DOHH2 (cell line): ENCODE data around the gene FNIP2.

Experiments
- H3F3A ChIP-seq: fragments of 200-600 bp; sonication (generic), shearing (Covaris generic); 2 replicates; pipeline ENCODE4 v1.6.0; 2016; ENCODE audit warnings: antibody characterized with exemption, mild to moderate bottlenecking; ENCODE audit not compliant: control insufficient read depth, insufficient read depth
- H3K27ac ChIP-seq: fragments of 200-600 bp; sonication (generic); 2 replicates; pipeline ENCODE4 v1.5.1; 2014; ENCODE audit warnings: low read depth, mild to moderate bottlenecking, low read length, moderate library complexity
- H3K27me3 ChIP-seq: fragments of 200-600 bp; sonication (generic); 2 replicates; pipeline ENCODE4 v1.6.1; 2014; ENCODE audit warnings: mild to moderate bottlenecking, low read length, mixed read lengths; ENCODE audit not compliant: control insufficient read depth
- H3K36me3 ChIP-seq: fragments of 200-600 bp; sonication (generic); 2 replicates; pipeline ENCODE4 v1.6.1; 2014; ENCODE audit warnings: mild to moderate bottlenecking, low read length, moderate library complexity, mixed read lengths; ENCODE audit not compliant: control insufficient read depth
- H3K4me1 ChIP-seq: fragments of 200-600 bp; sonication (generic); 2 replicates; pipeline ENCODE4 v1.6.1; 2014; ENCODE audit warnings: mild to moderate bottlenecking, low read length, mixed read lengths; ENCODE audit not compliant: control insufficient read depth
- H3K4me2 ChIP-seq: fragments of 200-600 bp; sonication (generic); 2 replicates; pipeline ENCODE4 v1.6.0; 2014; ENCODE audit warnings: mild to moderate bottlenecking, low read length, moderate library complexity
- H3K4me3 ChIP-seq: fragments of 200-600 bp; sonication (generic); 2 replicates; pipeline ENCODE4 v1.5.1; 2014; ENCODE audit warnings: mild to moderate bottlenecking, low read length, mixed read lengths
- H3K79me2 ChIP-seq: fragments of 200-600 bp; sonication (generic); 2 replicates; pipeline ENCODE4 v1.6.1; 2014; ENCODE audit warnings: mild to moderate bottlenecking, low read length, mixed read lengths; ENCODE audit not compliant: control insufficient read depth
- H3K9me2 ChIP-seq: fragments of 200-600 bp; sonication (generic); replicated peaks from 2 replicates; pipeline ENCODE4 v1.6.1; 2014; ENCODE audit warnings: mild to moderate bottlenecking, low read length, mixed read lengths; ENCODE audit not compliant: control insufficient read depth
- H3K9me3 ChIP-seq: fragments of 200-600 bp; sonication (generic); 2 replicates; pipeline ENCODE4 v1.6.1; 2014; ENCODE audit warnings: antibody characterized with exemption, low read length, mixed read lengths; ENCODE audit not compliant: control insufficient read depth, insufficient read depth
- H4K20me1 ChIP-seq: fragments of 200-600 bp; sonication (generic); 2 replicates; pipeline ENCODE4 v1.6.0; 2014; ENCODE audit warnings: low read depth, mild to moderate bottlenecking, antibody characterized with exemption, low read length, moderate library complexity; ENCODE audit not compliant: control insufficient read depth, insufficient read depth
- CTCF ChIP-seq: fragments of 200-600 bp; sonication (generic); IDR thresholded peaks from one replicate; pipeline ENCODE4 v1.5.1; 2014; ENCODE audit warnings: antibody characterized with exemption, mild to moderate bottlenecking, low read depth, low read length; ENCODE audit not compliant: poor library complexity, severe bottlenecking
- EZH2phosphoT487 ChIP-seq: fragments of 200-600 bp; sonication (generic); IDR thresholded peaks from 2 replicates; pipeline ENCODE4 v1.6.1; 2017; ENCODE audit warnings: borderline replicate concordance, mild to moderate bottlenecking, antibody characterized with exemption, low read length, moderate library complexity, mixed read lengths

Gene FNIP2

GRCh38 chr4:158812133-158812532 lies 43.3 kb downstream of the FNIP2 start:
- H3K4me2 ChIP-seq: no peak overlapping the region
- no peaks in the 10 kb centered on the region for H4K20me1 ChIP-seq
- no peaks in the 10 kb centered on the region for H3F3A ChIP-seq
- peaks cover 35% of the 10 kb centered on the region for H3K4me1 ChIP-seq
- H3K4me3 ChIP-seq: no peak overlapping the region
- H3K9me2 ChIP-seq: no peaks in the 10 kb centered on the region
- H3K27me3 ChIP-seq: no peaks in the 10 kb centered on the region; the same call in 1 of the 2 replicates
- H3K36me3 ChIP-seq: no peaks in the 10 kb centered on the region
- no peak for TF ChIP-seq CTCF
- no peak for TF ChIP-seq EZH2phosphoT487
- H3K9me3 ChIP-seq: no peaks in the 10 kb centered on the region
- no peak overlapping the region for H3K27ac ChIP-seq
- H3K79me2 ChIP-seq: no peaks in the 10 kb centered on the region

- no peaks in the 10 kb centered on the region for H3F3A ChIP-seq
- H3K27me3 ChIP-seq: no peaks in the 10 kb centered on the region; the same call in 1 of the 2 replicates
- no peaks in the 10 kb centered on the region for H3K9me3 ChIP-seq
- no peak overlapping the region for H3K27ac ChIP-seq
- TF ChIP-seq EZH2phosphoT487: no peak
- TF ChIP-seq CTCF: no peak
- H3K36me3 ChIP-seq: no peaks in the 10 kb centered on the region
- H3K79me2 ChIP-seq: no peaks in the 10 kb centered on the region
- H4K20me1 ChIP-seq: no peaks in the 10 kb centered on the region
- no peak overlapping the region for H3K4me2 ChIP-seq
- H3K4me1 ChIP-seq: peaks cover 39% of the 10 kb centered on the region
- H3K4me3 ChIP-seq: no peak overlapping the region
- no peaks in the 10 kb centered on the region for H3K9me2 ChIP-seq
These were observed 43.7 kb downstream of the FNIP2 start for GRCh38 chr4:158812543-158812942.

GRCh38 chr4:158813113-158813512 lies 44.3 kb downstream of the FNIP2 start:
- H4K20me1 ChIP-seq: no peaks in the 10 kb centered on the region
- H3K27ac ChIP-seq: no peak overlapping the region
- H3K9me3 ChIP-seq: no peaks in the 10 kb centered on the region
- H3K79me2 ChIP-seq: no peaks in the 10 kb centered on the region
- H3F3A ChIP-seq: no peaks in the 10 kb centered on the region
- H3K9me2 ChIP-seq: no peaks in the 10 kb centered on the region
- no peak overlapping the region for H3K4me2 ChIP-seq
- H3K4me1 ChIP-seq: peaks cover 44% of the 10 kb centered on the region
- H3K36me3 ChIP-seq: no peaks in the 10 kb centered on the region
- H3K4me3 ChIP-seq: no peak overlapping the region
- H3K27me3 ChIP-seq: no peaks in the 10 kb centered on the region; the same call in 1 of the 2 replicates
- TF ChIP-seq CTCF (no peak), EZH2phosphoT487 (no peak)
